Vagina (tissue), 2 donors: ENCODE results near the gene MAML3.

Experiments used
- CTCF ChIP-seq, 3 experiments: fragments of 450-650 bp in 2 of 3; fragments of 200-600 bp in 1 of 3; sonication (generic) in 1 of 3; IDR thresholded peaks; one replicate each; pipeline ENCODE4 v1.5.1; 2017 to 2019; ENCODE audit warnings: antibody characterized with exemption in 3 of 3, mild to moderate bottlenecking in 2 of 3, moderate library complexity in 2 of 3
- POLR2A ChIP-seq, 2 donors: fragments of 450-650 bp; IDR thresholded peaks; one replicate each; pipeline ENCODE4 v1.6.1; 2017; ENCODE audit warnings: antibody characterized with exemption in 2 of 2, mild to moderate bottlenecking in 2 of 2, moderate library complexity in 2 of 2

DNA sequence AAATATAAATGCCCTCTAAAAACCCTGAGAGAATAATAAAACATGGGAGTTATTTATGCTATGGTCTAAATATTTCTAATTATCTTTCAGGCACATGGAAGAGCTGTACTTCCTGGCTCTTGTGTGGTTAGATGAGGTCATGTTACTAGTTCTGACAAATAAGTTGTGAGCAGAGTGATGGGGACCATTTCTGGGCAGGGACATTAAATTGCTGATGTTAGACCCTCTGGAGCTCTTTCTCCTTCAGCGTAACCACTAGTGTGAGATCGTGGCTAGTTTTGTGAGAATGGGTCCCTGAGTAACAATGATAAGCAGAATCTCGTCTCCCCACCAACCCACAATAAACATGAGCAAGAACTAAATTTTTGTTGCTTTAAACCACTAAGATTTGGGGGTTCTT is 108.0 kb downstream of the MAML3 start:
- TF ChIP-seq CTCF (IDR thresholded peaks at IDR 0.05) (no peak), POLR2A (IDR thresholded peaks at IDR 0.05) (no peak)
